HepG2 (cell line): ENCODE measurements around the gene TAF3. TPM values are rescaled to one million over a fixed set of nuclear protein-coding genes. Genes with fewer than 3 reads are reported as not detected.

Source experiments
- GABPB1 ChIP-seq: IDR thresholded peaks from 2 replicates; pipeline ENCODE4 v1.6.1; 2016; ENCODE audit warnings: mild to moderate bottlenecking, missing genetic modification reagents, moderate library complexity, missing compliant biosample characterization
- HIVEP1 ChIP-seq: sonication (generic); formaldehyde crosslinking; IDR thresholded peaks from 2 replicates; pipeline ENCODE4 v1.4.0; 2020; ENCODE audit warnings: mild to moderate bottlenecking, missing genetic modification reagents
- HMGXB4 ChIP-seq, 2 experiments: sonication (generic) in 1 of 2; formaldehyde crosslinking in 1 of 2; IDR thresholded peaks; 2 replicates each; pipeline versions ENCODE4 v1.4.0 to v1.6.1; 2018 to 2020; ENCODE audit warnings: missing genetic modification reagents in 2 of 2, borderline replicate concordance in 1 of 2, low read depth in 1 of 2, mild to moderate bottlenecking in 1 of 2, missing biosample characterization in 1 of 2
- KAT7 ChIP-seq: IDR thresholded peaks from 2 replicates; pipeline ENCODE4 v1.6.1; 2018; ENCODE audit warnings: borderline replicate concordance, missing compliant biosample characterization
- MAFG ChIP-seq: sonication (generic); formaldehyde crosslinking; IDR thresholded peaks from 2 replicates; pipeline ENCODE4 v1.5.1; 2020; ENCODE audit warnings: mild to moderate bottlenecking, missing genetic modification reagents
- RBM39 ChIP-seq: fragments of 200-400 bp; formaldehyde crosslinking; IDR thresholded peaks from one replicate; pipeline ENCODE4 v1.6.1; 2018; ENCODE audit warnings: antibody characterized with exemption, mild to moderate bottlenecking, low read depth, low read length; ENCODE audit not compliant: poor library complexity, severe bottlenecking
- SALL1 ChIP-seq: sonication (generic); formaldehyde crosslinking; IDR thresholded peaks from 2 replicates; pipeline ENCODE4 v1.8.0; 2022; ENCODE audit warnings: mild to moderate bottlenecking, missing genetic modification reagents
- TFDP1 ChIP-seq: IDR thresholded peaks from 2 replicates; pipeline ENCODE4 v1.6.1; 2016; ENCODE audit warnings: missing compliant biosample characterization, missing genetic modification reagents, borderline replicate concordance
- XRCC5 ChIP-seq: fragments of 200-400 bp; formaldehyde crosslinking; optimal IDR thresholded peaks from 2 replicates; pipeline ENCODE3; 2017; ENCODE audit warnings: mild to moderate bottlenecking, low read length
- ZBTB40 ChIP-seq, 2 experiments: fragments of 450-650 bp in 1 of 2; sonication (generic) in 1 of 2; formaldehyde crosslinking in 1 of 2; IDR thresholded peaks; 2 replicates each; pipeline versions ENCODE4 v1.6.1 to v1.8.0; 2016 to 2022; ENCODE audit warnings: antibody characterized with exemption in 1 of 2, mild to moderate bottlenecking in 1 of 2, missing genetic modification reagents in 1 of 2
- ZBTB7A ChIP-seq: sonication (generic); formaldehyde crosslinking; IDR thresholded peaks from 2 replicates; pipeline ENCODE4 v1.8.0; 2022; ENCODE audit warnings: mild to moderate bottlenecking, missing genetic modification reagents
- ZNF383 ChIP-seq: sonication (generic); formaldehyde crosslinking; IDR thresholded peaks from 2 replicates; pipeline ENCODE4 v1.4.0; 2020; ENCODE audit warnings: missing genetic modification reagents, mild to moderate bottlenecking, borderline replicate concordance
- ZSCAN5A ChIP-seq: sonication (generic); formaldehyde crosslinking; IDR thresholded peaks from 2 replicates; pipeline ENCODE4 v1.8.0; 2022; ENCODE audit warnings: mild to moderate bottlenecking, missing genetic modification reagents, borderline replicate concordance
- polyA plus RNA-seq, 8 experiments: library from polyadenylated mRNA; depleted of rRNA in 3 of 8; stranded (reverse) in 7 of 8; unstranded in 1 of 8; fragments of >200 nt; fragmentation: Illumina TruSeq in 4 of 8; extraction: Trizol in 4 of 8; gene quantifications; 2 replicates each; pipeline versions ENCODE4 v1.2.1 to v1.2.3, GENCODE V29; 2011 to 2016; ENCODE audit warnings: low read depth in 4 of 8, missing spikeins in 1 of 8, mixed read lengths in 1 of 8; ENCODE audit not compliant: insufficient read depth in 1 of 8
- total RNA-seq, 5 experiments: library from RNA; depleted of rRNA; stranded (reverse); fragments of >200 nt; fragmentation: Illumina TruSeq; extraction: Trizol; gene quantifications; 2 replicates each; pipeline ENCODE4 v1.2.3, GENCODE V29; 2016; ENCODE audit warnings: low read depth in 1 of 5

The TAF3 gene
- total and polyA plus RNA-seq, 2 of the 13 experiments (the other 11 are each of a cell fraction or from before 2014, with no cell fraction given), result 1.7 to 2.9 TPM

- TF ChIP-seq ZBTB40 (IDR thresholded peaks at IDR 0.05) (peak; percentile 31; the same call in 1 of the 2 replicates), ZBTB40 (CRISPR knock-in tag; IDR thresholded peaks at IDR 0.05) (no peak), GABPB1 (CRISPR knock-in tag) (peak; percentile 96), KAT7 (CRISPR knock-in tag) (peak; percentile 88; the same call in 1 of the 2 replicates), ZBTB7A (CRISPR knock-in tag) (peak; percentile 66; the same call in 1 of the 2 replicates), TFDP1 (CRISPR knock-in tag) (peak; percentile 13; the same call in 1 of the 2 replicates), HIVEP1 (peak; percentile 82), XRCC5 (peak; percentile 34), ZSCAN5A (CRISPR knock-in tag) (peak; percentile 75; the same call in 1 of the 2 replicates), RBM39 (peak; percentile 59), HMGXB4 (CRISPR knock-in tag; IDR thresholded peaks at IDR 0.05; ENCODE audit: borderline replicate concordance in 1 of 2, low read depth in 1 of 2) (peak; percentile 82 to 84; a peak in 3 of 4 replicates), ZNF383 (CRISPR knock-in tag) (no peak), SALL1 (CRISPR knock-in tag) (peak; percentile 75), MAFG (CRISPR knock-in tag) (no peak)
Observed at GRCh38 chr10:7787857-7788638, 30.3 kb upstream of the TAF3 start, which contains the start of the genes ATP5F1C and KIN (continued).
